Astrocyte (in vitro differentiated cells and primary cell): ENCODE measurements around the gene DDB1. TPM values are rescaled to one million over a fixed set of nuclear protein-coding genes. Genes with fewer than 3 reads are reported as not detected.

Experiments used
- DNase-seq: peaks from one replicate; pipeline ENCODE4 v3.0.0-alpha.2; 2010; ENCODE audit warnings: low read depth
- FAIRE-seq: peaks from 2 replicates; lab custom pipeline; 2011; peaks lifted over from hg19 to GRCh38; lab: Jason Lieb, UNC
- H2AFZ ChIP-seq: 2 replicates; pipeline ENCODE4 v1.6.0; 2012; ENCODE audit warnings: low read depth, low read length, inconsistent platforms
- H3K27ac ChIP-seq: 2 replicates; pipeline ENCODE4 v1.5.1; 2011; ENCODE audit warnings: low read depth, low read length, inconsistent platforms
- H3K27me3 ChIP-seq: 2 replicates; pipeline ENCODE4 v1.6.0; 2011; ENCODE audit warnings: low read length, inconsistent platforms; ENCODE audit not compliant: insufficient read depth
- H3K36me3 ChIP-seq: 2 replicates; pipeline ENCODE4 v1.5.1; 2011; ENCODE audit warnings: low read length, inconsistent platforms; ENCODE audit not compliant: insufficient read depth
- H3K4me1 ChIP-seq: 2 replicates; pipeline ENCODE4 v1.5.1; 2011; ENCODE audit warnings: low read length, inconsistent platforms; ENCODE audit not compliant: insufficient read depth
- H3K4me2 ChIP-seq: 2 replicates; pipeline ENCODE4 v1.6.0; 2012; ENCODE audit warnings: low read length, inconsistent platforms
- H3K4me3 ChIP-seq: 2 replicates; pipeline ENCODE4 v1.5.1; 2011; ENCODE audit warnings: low read depth, mild to moderate bottlenecking, low read length, inconsistent platforms; ENCODE audit not compliant: insufficient read depth
- H3K79me2 ChIP-seq: 2 replicates; pipeline ENCODE4 v1.6.0; 2012; ENCODE audit warnings: mild to moderate bottlenecking, low read length, inconsistent platforms; ENCODE audit not compliant: insufficient read depth
- H3K9ac ChIP-seq: 2 replicates; pipeline ENCODE4 v1.6.0; 2012; ENCODE audit warnings: mild to moderate bottlenecking, low read length, inconsistent platforms
- H3K9me3 ChIP-seq: 2 replicates; pipeline ENCODE4 v1.5.1; 2012; ENCODE audit warnings: low read depth, mild to moderate bottlenecking, low read length, inconsistent platforms; ENCODE audit not compliant: insufficient read depth
- H4K20me1 ChIP-seq: 2 replicates; pipeline ENCODE4 v1.6.0; 2012; ENCODE audit warnings: low read length, inconsistent platforms; ENCODE audit not compliant: insufficient read depth
- H3K27ac Mint-ChIP-seq: one replicate; pipeline ENCODE4 v1.8.0; 2021; ENCODE audit warnings: mild to moderate bottlenecking, mixed read lengths; ENCODE audit not compliant: unreplicated experiment
- H3K27me3 Mint-ChIP-seq: one replicate; pipeline ENCODE4 v1.8.0; 2021; ENCODE audit warnings: low read depth, mixed read lengths; ENCODE audit not compliant: unreplicated experiment
- H3K36me3 Mint-ChIP-seq: one replicate; pipeline ENCODE4 v1.8.0; 2021; ENCODE audit warnings: low read depth, mixed read lengths; ENCODE audit not compliant: unreplicated experiment
- H3K4me1 Mint-ChIP-seq: one replicate; pipeline ENCODE4 v1.8.0; 2021; ENCODE audit warnings: low read depth, mixed read lengths; ENCODE audit not compliant: unreplicated experiment
- H3K4me3 Mint-ChIP-seq: one replicate; pipeline ENCODE4 v1.8.0; 2021; ENCODE audit warnings: mild to moderate bottlenecking, moderate library complexity, mixed read lengths; ENCODE audit not compliant: unreplicated experiment
- H3K9me3 Mint-ChIP-seq: one replicate; pipeline ENCODE4 v1.8.0; 2021; ENCODE audit warnings: mild to moderate bottlenecking, mixed read lengths; ENCODE audit not compliant: unreplicated experiment
- CTCF ChIP-seq: IDR thresholded peaks from 2 replicates; pipeline ENCODE4 v1.5.1; 2011; ENCODE audit warnings: low read depth, mild to moderate bottlenecking, inconsistent platforms, low read length, moderate library complexity; ENCODE audit not compliant: insufficient read depth
- EZH2 ChIP-seq: IDR thresholded peaks from 2 replicates; pipeline ENCODE4 v1.6.1; 2012; ENCODE audit warnings: mild to moderate bottlenecking, low read length, inconsistent platforms; ENCODE audit not compliant: insufficient read depth
- total RNA-seq: library from RNA; stranded (reverse); gene quantifications from 2 replicates; pipeline ENCODE4 v1.2.1, GENCODE V29; 2021

Gene DDB1
- total RNA-seq, 1 donor from 2014 or later = 251 TPM

- Mint-ChIP-seq H3K27me3 (peaks cover 7% of the 10 kb centered on the region), H3K27ac (no peak overlapping the region), H3K9me3 (no peaks in the 10 kb centered on the region), H3K4me3 (no peak overlapping the region), H3K4me1 (peaks cover under 1% of the 10 kb centered on the region), H3K36me3 (peaks cover 17% of the 10 kb centered on the region)
- no peak overlapping the region for H3K27ac ChIP-seq
- H3K27me3 ChIP-seq = no peaks in the 10 kb centered on the region
- H3K4me3 ChIP-seq = no peak overlapping the region
- no peak overlapping the region for H2AFZ ChIP-seq
- no peak for DNase-seq
- no peaks in the 10 kb centered on the region for H3K36me3 ChIP-seq
- no peak overlapping the region for H3K4me2 ChIP-seq
- H4K20me1 ChIP-seq = no peaks in the 10 kb centered on the region
- no peak overlapping the region for H3K9ac ChIP-seq
- peaks cover 5% of the 10 kb centered on the region for H3K4me1 ChIP-seq
- FAIRE-seq = no peak
- TF ChIP-seq CTCF = no peak
- no peaks in the 10 kb centered on the region for H3K9me3 ChIP-seq
- H3K79me2 ChIP-seq = no peaks in the 10 kb centered on the region
Observed at GRCh38 chr11:61339490-61339878, 6.6 kb upstream of the DDB1 start.

- H3K4me1 ChIP-seq = peaks cover 10% of the 10 kb centered on the region
- Mint-ChIP-seq H3K4me3 (no peak overlapping the region), H3K27me3 (peaks cover 6% of the 10 kb centered on the region), H3K36me3 (peaks cover 17% of the 10 kb centered on the region), H3K4me1 (peaks cover 6% of the 10 kb centered on the region), H3K9me3 (no peaks in the 10 kb centered on the region), H3K27ac (no peak overlapping the region)
- no peaks in the 10 kb centered on the region for H4K20me1 ChIP-seq
- H3K36me3 ChIP-seq = no peaks in the 10 kb centered on the region
- no peak for FAIRE-seq
- TF ChIP-seq EZH2 (no peak), CTCF (no peak)
- no peaks in the 10 kb centered on the region for H3K9me3 ChIP-seq
- H3K4me3 ChIP-seq = no peak overlapping the region
- H3K4me2 ChIP-seq = no peak overlapping the region
- H3K27me3 ChIP-seq = no peaks in the 10 kb centered on the region
- H3K79me2 ChIP-seq = no peaks in the 10 kb centered on the region
- no peak for DNase-seq
- H2AFZ ChIP-seq = no peak overlapping the region
- no peak overlapping the region for H3K9ac ChIP-seq
- H3K27ac ChIP-seq = no peak overlapping the region
Observed at GRCh38 chr11:61338783-61339489, 6.0 kb upstream of the DDB1 start.

DNA sequence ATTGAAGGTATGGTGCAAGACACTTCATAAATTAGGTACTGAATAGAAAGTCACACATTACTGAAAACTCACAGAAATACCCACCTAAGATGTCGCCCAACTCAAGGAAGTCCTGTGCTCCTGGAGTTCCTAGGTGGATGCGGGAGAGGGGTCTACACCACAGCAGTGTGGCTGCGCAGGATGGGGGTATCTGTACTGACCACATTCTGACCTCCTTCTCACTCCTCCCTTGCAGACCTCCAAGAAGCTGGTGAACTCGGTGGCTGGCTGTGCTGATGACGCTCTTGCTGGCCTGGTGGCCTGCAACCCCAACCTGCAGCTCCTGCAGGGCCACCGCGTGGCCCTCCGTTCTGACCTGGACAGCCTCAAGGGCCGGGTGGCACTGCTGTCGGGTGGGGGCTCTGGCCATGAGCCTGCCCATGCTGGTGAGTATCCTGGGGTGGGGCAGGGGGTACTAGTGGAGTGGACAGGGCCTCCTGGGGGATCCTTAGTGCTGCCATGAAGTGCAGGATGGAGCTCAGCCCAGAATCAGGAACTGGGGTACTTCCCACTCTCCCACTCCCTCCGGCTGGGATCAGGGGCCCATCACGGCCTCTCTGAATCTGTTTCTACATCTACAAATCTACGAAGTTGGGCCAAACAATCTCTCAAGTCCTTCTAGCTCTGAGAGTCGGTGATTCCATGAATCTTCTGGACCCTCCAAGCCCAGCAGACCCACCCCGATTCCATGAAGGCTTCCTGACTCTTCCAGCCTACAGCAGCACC is 5.0 kb upstream of the DDB1 start:
- TF ChIP-seq EZH2 (no peak), CTCF (no peak)
- peaks cover 17% of the 10 kb centered on the region for H3K36me3 Mint-ChIP-seq
- H3K27ac ChIP-seq = no peak overlapping the region
- H3K27ac Mint-ChIP-seq = no peak overlapping the region
- H4K20me1 ChIP-seq = no peaks in the 10 kb centered on the region
- H3K4me1 ChIP-seq = peaks cover 16% of the 10 kb centered on the region
- no peaks in the 10 kb centered on the region for H3K27me3 ChIP-seq
- no peaks in the 10 kb centered on the region for H3K9me3 ChIP-seq
- no peak overlapping the region for H3K4me3 Mint-ChIP-seq
- H3K9me3 Mint-ChIP-seq = no peaks in the 10 kb centered on the region
- no peak overlapping the region for H2AFZ ChIP-seq
- H3K4me3 ChIP-seq = no peak overlapping the region
- H3K4me1 Mint-ChIP-seq = peaks cover 10% of the 10 kb centered on the region
- H3K79me2 ChIP-seq = peaks cover 6% of the 10 kb centered on the region
- H3K4me2 ChIP-seq = no peak overlapping the region
- peaks cover 6% of the 10 kb centered on the region for H3K27me3 Mint-ChIP-seq
- DNase-seq (no peak), FAIRE-seq (no peak)
- H3K36me3 ChIP-seq = no peaks in the 10 kb centered on the region
- no peak overlapping the region for H3K9ac ChIP-seq
